GM19397 (cell line): ENCODE results near the gene EOLA2.
A peak's percentile ranks its signal among the peaks of the same experiment; 100 is the strongest.
"Not testable (repeated sequence)": the region's sequence is repeated elsewhere in the genome, so short reads cannot be mapped to it uniquely, and the experiment has no call there.

Source experiments
- ATAC-seq: cut with Tn5 transposase; IDR thresholded peaks from one replicate; pipeline ENCODE4 v1.9.1; 2021; ENCODE audit warnings: mild to moderate bottlenecking, moderate library complexity; ENCODE audit not compliant: unreplicated experiment

EOLA2 gene

DNA sequence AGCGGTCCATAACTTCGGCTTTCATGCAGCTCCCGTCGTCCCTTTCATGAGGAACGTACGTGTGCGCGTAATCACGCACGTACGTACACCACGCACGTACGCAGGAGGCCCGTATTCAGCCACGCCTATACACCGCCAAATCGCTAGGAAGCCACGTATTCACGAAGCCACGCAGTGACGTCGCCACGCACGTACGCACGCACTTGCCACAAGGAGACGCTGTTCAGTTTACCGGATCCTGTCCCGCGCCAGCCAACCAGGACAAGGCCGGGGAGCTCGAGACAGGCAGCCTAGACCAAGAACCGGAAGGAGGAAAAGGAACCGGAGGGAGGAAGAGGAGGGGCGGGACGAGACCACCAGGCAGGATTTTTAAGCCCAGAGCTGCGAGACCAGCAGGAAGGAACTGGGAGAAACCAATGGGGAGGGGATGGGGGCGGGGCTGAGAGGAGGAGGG is at the start of gene EOLA2:
TSS of gene EOLA2 (minus strand) at position 65 of the 454 bp plus-strand sequence. CDS start 4,617 bp downstream, outside the sequence.
- ATAC-seq, result peak; percentile 79

DNA sequence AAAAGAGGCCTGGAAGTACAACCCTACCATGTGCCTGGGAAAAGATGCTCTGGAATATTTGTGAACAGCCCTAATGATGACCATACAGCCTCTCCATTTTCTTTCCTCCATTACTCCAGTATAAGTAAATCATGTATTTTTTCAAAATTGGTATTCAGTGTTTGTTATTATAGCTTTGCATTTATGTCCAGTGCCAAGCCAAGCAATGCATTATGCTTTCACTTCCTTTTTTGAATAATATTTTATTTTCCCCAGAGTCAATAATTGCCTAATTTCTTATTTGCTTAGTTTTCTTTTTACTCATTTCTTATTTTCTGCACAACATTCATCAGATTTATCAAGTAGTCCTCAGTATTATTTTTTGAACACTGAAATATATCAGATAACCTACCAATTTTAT is 49.3 kb upstream of the EOLA2 start:
- peak; percentile 54 for ATAC-seq

DNA sequence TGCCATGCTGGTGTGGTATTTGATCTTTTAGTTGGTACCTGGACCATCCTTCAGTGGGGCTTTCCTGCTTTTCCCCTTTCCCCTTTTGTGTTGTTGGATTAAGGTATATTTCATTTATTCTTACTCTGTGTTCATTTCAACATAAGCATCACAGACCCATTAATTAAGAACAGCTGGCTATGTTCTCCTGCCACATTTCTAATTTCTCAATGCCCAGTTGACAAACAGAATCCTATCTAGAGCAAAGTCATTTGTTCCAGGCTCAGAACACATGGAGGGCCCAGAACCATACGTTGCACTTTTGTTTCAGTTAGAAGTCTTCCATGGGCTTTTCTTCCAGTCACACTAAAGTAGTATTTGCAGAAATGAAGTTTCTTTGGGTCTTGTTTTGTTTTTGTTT is 46.1 kb upstream of the EOLA2 start:
- ATAC-seq, result no peak

DNA sequence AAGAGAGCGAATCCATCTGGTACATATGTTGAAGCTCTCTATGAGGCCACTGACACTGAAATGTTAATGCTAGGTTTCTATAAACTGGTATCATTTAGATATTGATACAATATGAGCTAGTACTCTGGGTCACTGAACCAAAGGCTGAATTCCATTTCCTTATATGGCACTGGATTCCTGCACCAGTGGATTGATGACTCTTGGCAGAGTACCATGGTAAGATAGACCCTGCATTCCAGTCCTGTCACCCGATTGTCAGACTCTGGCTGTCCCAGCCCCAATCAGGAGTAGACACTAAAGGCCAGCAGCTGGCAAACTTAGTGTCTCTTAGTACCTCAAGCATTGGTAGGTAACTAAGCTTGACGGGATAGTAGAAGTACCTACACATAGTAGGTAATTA is 44.0 kb upstream of the EOLA2 start:
- no peak for ATAC-seq

DNA sequence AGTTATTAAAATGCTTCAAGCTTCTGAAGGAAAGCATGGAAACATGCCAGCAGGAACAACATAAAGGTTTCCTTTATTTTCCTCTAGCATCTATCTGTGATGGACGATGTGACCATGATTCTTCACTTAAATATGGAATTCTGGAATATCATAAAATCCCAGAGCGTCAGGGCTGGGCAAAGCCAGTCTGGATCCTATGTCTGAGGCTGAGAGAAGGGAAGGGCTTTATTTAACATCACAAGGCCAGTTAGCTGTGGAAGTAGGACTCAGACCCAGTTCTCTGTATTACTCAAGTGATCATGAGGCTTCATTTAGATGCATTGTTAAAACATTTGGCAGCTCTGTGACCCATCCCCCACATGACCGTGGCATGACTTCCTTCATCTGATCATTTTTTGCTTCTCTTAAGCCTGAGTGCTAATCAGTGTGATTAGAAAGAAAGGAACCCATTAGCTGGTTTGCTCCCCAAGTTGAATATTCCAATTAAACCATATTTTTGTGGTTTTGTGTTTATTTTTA is 40.9 kb upstream of the EOLA2 start:
- ATAC-seq, result no peak

DNA sequence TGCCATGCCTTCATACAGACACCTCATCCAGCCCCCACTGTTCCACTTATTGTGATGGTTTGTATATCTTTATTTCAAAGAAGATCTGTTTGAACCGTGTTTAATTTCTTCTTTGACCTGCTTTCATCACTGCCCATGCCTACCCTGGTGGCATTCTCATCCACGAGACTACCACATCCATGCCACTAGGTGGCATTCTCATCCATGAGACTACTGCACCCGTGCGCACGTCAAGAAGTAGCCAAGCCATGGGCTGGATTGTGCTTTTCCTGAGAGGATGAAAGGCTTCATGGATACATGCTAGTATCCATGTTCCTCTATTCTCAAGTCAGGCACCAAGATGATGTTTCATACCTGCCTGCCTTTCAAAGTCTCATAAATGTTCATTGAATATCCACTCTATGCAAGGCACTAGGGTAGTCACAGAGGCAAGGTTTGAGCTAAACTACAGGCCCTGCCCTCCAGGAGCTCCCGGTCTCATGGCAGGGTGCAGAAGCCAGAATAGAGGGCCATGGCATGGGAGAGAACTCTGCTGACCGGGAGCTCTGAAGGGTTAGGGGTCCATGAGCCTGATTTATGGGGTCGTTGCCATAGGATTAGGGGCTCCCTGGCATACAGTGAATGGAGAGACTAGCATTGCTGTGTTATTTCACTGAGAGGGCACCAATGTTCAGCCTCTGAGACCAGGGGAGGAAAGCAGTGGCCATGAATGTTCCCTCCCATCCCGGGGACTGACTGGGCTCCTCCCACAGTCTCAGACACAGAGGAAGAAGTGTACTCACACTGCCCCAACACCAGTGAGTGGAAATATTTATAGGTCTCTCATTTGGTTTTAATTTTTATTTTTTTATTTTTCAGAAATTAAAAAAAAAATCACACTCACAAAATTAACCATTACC is 24.8 kb upstream of the EOLA2 start:
- ATAC-seq, result peak; percentile 66

DNA sequence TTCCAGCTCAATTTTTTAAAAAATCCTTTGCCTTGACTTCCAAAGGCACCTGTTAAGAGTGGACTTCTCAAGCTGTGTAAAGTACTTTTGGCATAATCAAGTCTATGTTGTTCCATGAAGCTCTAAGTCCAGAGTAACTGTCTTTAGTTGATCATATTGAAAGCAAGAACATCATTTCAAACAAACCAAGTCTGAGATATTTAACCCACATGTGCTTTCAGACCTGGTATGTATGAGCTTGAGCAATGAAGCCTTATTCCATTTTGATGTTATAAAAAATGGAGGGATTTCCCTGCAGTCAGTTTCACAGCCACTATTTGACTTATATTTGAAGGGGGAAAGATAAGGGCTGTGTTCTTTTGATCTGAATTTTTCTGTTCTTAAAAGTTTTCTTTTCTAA is 23.7 kb upstream of the EOLA2 start:
- no peak for ATAC-seq

DNA sequence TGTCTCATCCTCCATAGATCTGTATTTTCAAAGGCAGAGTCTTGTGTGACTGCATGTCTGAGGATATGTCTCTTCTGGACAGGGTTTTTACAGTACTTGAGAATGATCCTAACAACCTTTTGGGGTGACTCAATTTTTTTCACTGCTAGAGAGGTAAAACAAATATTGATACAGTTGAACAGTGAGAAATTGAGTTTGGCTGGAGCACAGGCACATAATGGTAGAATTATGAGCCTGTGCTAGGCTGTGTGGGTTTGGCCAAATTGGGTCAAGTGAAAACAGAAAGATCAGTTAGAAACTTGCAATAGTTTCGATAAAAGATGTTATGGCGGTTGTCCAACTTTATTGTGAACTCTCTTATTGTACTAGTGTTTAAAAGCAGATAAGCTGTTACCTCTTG is 23.3 kb upstream of the EOLA2 start:
- no peak for ATAC-seq

DNA sequence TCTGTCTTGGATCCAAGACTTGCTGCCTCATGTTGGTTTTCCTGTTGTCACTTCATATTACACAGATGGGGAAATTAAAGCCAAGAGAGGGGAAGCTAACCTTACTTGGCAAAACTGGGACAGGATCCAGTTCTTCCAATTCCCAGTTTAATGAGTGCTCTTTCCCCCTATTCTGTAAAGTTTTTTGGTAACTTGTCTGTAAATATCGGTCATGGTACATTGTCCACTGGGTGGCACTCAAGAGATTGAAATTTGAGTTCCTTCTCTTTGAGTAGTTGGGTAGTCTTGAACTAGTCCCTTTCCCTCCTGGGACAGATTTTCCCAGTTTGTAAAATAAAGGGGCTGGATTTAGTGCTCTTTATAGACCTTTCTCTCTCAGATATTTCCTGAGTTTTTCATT is 12.4 kb upstream of the EOLA2 start:
- no peak for ATAC-seq

DNA sequence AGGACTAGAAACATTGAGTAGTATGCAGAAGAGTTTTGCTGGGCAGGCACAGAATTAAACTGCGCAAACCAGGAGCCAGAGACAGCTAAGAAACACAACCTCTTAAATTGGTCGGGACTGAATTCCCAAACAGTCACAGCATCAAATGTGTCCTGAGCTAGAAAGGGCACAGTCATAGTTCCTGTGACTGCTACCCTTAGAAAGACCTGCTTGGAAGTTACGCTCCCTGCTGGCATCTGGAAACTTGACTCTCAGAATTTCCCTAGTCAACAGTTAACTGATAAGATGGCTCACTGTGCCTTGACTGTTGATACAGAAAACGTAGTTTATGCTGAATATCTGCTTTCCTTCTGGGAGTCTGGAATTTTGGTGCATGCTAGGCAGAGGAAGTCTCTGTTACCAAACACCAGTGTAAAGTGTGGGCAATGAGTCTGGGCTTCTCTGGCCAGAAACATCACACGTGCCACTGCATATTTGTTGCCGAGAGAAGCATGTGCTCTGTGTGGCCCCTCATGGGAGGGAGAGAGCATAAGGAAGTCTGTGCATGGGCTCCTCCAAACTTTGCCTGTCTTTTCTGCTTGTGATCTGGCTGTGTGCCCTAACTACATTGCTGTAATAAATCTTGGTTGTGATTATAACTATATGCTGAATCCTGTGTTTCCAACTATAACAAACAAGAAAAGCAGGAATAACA is 11.6 kb upstream of the EOLA2 start:
- no peak for ATAC-seq

DNA sequence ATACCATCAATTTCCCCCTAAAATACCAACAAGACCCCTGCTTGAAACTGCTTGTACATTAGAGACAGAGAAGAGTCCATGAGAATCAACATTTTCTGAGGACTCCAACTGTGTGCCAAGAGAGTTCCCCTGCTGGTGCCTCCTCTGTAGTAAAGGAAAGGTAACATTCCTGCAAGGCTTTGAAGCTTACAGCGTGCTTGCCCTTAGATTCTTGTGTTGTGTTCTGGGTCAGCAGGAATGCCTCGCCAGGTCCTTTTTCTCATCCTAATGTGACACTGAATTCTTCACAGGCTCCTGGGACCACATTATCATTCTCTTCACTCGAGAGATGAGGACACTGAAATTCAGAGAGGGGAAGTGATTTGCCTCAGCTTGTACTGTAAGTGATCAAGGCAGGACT is 9.7 kb upstream of the EOLA2 start:
- no peak for ATAC-seq

DNA sequence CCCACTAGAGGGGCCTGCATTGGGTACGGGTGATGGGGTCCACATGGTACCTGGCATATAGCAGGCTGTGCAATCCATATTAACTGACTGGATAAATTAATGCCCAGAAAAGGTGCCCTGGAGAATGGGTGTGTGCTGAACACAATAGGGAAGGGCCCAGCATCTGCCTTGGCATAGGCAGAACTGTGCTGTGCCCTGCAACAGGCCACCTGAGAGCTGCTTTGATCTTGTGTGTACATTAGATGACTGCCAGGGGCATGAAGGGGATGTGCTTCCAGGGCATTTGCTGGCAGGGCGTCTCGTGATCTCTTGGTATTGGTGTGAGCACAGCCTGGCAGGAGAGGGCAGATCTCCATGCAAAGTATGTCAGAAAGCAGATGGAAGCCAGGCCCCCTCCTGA is 8.6 kb upstream of the EOLA2 start:
- ATAC-seq, result not testable (repeated sequence)

DNA sequence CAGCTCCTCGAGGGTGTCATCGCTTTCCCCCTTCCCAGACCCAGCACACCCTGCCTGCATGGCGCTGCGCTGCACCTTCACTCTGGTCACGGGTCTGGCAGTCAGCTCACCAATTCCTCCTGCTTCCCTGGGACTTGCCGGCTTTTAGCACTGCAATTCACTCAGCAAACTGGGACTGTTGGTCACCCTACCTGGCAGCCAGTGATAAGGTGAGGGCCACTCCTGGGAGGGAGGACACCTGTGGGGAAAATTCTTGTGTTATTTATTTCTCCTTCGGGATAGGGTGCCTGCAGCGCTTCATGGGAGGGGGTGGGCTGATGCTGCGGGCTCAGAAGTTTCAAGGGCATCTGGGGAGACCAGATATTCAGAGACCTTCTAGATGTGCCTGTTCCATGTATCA is 7.5 kb upstream of the EOLA2 start:
- not testable (repeated sequence) for ATAC-seq

DNA sequence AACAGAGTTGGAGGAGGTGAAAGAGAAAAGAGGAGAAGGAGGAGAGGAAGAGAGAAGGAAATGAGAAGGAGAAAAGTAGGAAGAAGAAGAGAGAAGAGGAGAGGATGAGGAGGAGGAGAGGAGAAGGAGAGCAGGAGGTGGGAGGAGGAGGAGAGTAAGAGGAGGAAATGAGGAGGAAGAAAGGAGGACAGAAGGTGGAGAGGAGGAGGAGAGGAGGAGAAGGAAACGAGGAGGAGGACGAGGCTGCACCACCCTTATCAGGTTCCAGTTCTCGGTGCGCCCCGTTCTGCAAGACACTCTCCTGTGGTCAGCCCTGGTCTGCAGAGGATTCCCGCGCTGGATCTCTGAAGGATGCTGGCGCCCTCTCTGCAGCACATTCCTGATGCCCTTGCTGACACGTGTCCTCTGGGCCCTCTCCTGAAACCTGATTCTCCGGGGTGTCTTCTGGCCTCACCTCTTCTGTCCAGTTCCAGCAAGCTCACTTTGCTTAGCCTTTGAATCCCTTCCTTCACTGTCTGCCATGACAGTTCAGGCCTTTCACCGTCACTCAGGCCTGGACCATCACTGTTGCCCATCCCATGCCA is 6.9 kb upstream of the EOLA2 start:
- not testable (repeated sequence) for ATAC-seq

DNA sequence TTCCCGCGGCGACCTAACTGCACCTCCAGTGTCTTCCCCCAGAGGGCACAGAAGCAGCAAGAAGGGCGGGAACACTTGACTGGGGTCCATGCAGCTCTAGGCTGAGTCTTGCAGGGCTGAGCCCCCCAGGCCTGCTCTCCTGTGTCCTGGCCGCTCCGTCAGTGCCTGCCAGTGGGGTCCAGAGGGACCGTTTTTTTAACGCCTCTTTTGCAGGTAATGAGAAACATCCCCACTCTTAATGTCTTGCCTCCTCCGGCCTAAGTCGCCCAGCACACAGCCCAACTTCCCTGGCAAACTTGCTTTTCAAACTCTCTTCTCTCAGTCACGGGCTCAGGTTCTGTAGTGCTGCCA is 2.4 kb upstream of the EOLA2 start:
- not testable (repeated sequence) for ATAC-seq

DNA sequence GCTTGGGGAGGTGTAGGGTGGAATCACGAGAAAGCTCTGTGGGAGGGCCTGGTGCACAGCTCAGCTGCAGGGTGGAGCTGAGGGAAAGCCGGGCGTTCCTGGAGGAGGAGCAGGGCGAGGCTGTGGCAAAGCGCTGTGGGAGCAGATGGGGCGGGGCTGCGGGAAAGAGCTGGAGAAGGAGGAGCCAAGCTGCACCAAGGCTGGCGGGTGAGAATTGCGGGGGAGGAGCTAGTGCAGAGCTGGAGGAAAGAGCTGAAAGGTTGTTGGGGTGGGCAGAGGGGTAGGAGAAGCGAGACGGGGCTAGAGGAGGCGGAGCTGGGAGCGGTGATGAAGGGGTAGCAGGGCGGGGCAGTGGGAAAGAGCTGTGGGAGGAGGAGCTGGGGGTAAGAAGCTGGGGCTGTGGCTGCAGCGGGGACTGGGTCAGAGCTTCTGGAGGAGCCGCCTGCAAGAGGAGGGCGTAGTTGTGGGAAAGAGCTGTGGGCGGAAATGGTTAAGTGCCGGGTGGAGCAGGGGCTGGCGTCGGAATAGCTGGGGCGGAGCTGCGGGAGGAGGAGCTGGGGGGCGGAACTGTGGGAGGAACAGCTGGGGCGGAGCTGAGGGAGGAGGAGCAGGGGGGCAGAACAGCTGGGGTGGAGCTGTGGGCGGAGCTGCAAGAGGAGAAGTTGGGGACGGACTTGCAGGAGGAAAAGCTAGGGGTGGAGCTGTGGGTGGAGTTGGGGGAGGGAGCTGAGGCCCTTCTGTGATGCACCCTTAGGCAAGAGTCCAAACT is 1.8 kb upstream of the EOLA2 start:
- peak; percentile 37 for ATAC-seq

DNA sequence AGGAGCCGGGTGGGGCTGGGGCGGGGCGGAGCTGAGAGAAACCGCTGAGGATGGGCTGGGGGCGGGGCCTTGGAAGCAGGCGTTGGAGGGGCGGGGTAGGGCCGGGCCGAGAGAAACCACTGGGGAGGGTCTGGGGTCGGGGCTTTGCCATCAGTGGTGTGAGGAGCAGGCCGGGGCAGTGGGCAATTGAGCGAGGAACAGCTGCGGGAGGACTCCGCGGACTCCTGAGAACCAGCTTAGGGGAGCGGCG is 1.3 kb upstream of the EOLA2 start:
- peak; percentile 8 for ATAC-seq

DNA sequence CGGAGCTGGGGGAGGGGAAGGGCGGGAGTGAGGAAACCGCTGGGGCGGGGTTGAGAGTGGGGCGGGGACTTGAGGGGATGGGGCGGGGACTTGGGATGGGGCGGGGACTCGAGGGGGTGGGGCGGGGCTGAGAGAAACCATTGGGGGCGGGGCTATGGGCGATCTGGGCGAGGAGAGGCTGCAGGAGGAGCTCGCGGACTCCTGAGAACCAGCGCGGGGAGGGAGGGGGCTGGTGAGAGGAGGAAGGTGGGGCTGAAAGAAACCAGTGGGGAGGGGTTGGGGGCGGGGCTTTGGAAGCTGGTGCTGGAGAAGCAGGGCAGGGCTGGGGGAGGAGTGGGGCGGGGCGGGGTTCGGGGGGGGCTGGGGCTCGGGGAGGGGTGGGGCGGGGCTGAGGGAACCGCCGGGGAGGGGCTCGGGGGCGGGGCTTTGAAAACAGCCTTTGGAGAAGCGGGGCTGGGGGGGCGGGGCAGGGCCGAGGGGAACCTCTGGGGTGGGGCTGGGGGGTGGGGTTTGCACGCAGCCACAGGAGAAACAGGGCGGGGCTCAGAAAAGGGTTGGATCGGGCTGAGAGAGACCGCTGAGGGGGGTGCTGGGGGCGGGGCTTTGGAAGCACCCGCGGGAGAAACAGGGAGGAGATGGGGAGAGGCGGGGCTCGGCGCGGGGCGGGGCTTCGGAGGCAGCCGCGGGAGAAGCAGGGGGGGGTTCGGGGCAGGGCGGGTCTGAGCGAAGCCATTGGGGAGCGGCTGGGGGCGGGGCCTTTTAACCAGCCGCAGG is 777 bp upstream of the EOLA2 start:
- ATAC-seq, result no peak

DNA sequence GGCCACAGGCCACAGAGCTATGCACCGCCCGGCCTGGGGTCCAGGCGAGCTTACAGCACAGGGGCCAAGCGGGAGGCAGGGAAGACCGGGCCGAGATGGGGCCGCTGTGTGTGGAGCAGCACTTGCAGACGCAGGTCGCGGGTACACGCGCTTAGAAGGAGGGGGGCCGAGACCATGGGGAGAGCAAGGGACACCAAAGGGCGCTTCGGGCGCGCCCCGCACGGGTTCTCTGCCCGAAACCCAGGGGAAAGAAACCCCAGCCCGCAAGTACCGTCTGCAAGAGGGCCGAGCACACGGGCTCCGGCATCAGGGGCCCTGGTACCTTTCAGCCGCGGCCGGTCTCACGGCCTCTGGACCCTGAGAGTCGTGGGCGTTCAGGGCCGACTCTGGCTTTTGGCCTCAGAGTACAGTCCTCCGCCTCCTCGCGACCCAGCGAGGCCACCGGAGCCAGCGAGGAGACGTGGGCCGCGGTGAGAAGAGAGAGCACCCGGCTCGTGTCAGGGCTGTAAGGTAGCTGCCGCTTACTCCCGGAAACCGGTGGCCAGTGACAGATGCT is 342 bp downstream of the EOLA2 start:
- no peak for ATAC-seq

DNA sequence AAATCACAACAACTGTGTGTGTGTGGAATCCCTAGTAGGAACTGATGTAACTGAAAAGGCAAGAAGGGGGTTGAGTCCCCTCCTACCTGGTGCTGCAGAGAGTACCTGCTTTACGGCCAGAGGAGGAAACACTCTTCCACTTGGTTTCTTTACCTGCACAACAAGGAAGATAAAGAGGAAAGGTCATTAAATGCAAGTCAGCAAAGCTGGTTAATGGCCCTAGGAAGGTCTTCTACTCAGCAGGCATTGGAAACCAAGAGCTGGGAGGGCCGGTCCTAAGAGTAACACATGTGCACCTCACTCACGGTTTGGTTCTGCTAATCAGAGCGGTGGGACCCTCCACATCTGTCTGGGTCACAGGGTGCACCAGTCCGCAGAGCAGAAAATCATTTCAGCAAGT is 963 bp downstream of the EOLA2 start:
- ATAC-seq, result not testable (repeated sequence)
